ENCODE results near the gene ETV7. TPM values are rescaled to one million over a fixed set of nuclear protein-coding genes. Genes with fewer than 3 reads are reported as not detected.

Gene ETV7
- total RNA-seq, 6 experiments from 2014 or later: 0.20 to 0.32 (median 0.24) TPM; not detected in 2

DNA sequence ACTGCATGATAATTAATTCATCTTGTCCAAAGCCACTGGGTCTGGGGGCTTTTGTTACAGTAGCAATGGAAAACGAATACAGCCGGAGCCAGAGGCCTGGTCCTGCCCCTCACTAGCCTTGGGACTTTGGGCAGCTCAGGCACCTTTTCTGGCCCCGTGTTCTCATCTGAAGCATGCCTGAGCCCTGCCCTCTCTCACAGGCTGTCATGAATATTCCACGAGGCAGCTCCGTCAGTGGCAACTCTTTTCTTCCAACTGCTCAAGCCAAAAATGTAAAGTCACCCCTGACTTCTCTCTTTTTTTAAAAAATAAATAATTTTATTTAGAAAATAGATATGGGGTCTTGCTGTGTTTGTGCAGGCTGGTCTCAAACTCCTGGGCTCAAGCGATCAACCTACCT is 56.1 kb downstream of the ETV7 start:
- no peak for DNase-seq
- TF ChIP-seq, protein P1, sequence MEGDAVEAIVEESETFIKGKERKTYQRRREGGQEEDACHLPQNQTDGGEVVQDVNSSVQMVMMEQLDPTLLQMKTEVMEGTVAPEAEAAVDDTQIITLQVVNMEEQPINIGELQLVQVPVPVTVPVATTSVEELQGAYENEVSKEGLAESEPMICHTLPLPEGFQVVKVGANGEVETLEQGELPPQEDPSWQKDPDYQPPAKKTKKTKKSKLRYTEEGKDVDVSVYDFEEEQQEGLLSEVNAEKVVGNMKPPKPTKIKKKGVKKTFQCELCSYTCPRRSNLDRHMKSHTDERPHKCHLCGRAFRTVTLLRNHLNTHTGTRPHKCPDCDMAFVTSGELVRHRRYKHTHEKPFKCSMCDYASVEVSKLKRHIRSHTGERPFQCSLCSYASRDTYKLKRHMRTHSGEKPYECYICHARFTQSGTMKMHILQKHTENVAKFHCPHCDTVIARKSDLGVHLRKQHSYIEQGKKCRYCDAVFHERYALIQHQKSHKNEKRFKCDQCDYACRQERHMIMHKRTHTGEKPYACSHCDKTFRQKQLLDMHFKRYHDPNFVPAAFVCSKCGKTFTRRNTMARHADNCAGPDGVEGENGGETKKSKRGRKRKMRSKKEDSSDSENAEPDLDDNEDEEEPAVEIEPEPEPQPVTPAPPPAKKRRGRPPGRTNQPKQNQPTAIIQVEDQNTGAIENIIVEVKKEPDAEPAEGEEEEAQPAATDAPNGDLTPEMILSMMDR (IDR thresholded peaks at IDR 0.05): no peak
- Mint-ChIP-seq H3K27me3 (ENCODE audit: insufficient read depth) (peaks cover 76% of the 10 kb centered on the region), H3K4me1 (ENCODE audit: low read depth) (peaks cover 11% of the 10 kb centered on the region; the same call in 1 of the 2 replicates), H3K27ac (no peak overlapping the region), H3K4me3 (no peak overlapping the region), H3K9me3 (no peaks in the 10 kb centered on the region), H3K36me3 (ENCODE audit: low read depth) (no peaks in the 10 kb centered on the region)

DNA sequence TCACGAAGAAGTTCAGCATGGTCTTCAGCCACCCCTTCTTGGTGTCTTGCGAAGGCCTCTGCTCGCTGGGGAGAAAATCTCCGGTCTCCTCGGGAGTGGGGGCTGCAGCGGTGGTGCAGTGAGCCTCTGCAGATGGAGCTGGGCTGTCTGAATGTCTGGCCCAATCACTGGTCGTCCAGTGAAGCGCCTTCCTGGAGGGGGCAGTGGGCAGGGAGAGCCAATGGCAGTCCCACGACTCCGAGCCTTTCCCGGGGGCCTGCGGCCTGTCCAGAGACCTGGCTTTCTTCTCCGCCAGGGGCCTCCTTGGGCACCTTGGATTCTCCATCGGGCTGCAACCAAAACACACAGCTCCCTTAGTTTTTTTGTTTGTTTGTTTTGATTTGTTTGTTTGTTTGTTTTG is 57.1 kb downstream of the ETV7 start:
- Mint-ChIP-seq H3K27ac (no peak overlapping the region), H3K27me3 (ENCODE audit: insufficient read depth) (peaks cover 69% of the 10 kb centered on the region)

DNA sequence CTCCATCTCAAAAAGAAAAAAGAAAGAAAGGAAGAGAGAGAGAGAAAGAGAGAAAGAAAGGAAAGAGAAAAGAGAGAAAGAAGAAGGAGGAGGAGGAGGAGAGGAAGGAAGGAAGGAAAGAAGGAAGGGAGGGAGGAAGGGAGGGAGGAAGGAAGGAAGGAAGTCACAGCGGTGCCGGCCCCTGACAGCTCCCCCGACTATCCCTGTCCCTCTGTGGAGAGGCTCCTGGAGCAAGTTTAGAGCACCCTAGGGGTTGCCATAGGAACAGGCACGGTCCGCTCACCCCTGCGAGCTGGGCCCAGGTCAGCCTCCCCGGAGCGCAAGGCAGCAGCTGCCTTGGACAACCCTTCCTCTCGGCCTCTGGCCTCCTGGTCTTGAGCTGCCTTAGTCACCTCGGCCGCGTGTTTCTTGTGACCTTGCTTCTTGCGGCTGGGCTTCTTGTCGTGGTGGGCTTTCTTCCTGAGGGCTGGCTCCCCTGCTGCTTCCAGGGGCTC is 57.6 kb downstream of the ETV7 start:
- Mint-ChIP-seq H3K36me3 (ENCODE audit: low read depth) (no peaks in the 10 kb centered on the region), H3K4me3 (no peak overlapping the region), H3K27me3 (ENCODE audit: insufficient read depth) (peaks cover 66% of the 10 kb centered on the region), H3K4me1 (ENCODE audit: low read depth) (peaks cover 10% of the 10 kb centered on the region; the same call in 1 of the 2 replicates), H3K27ac (no peak overlapping the region), H3K9me3 (no peaks in the 10 kb centered on the region)
- no peak for DNase-seq
- TF ChIP-seq, protein P1 (IDR thresholded peaks at IDR 0.05): no peak

More for the DNA sequence above, 57.1 kb downstream of the ETV7 start:
- H3K4me3 Mint-ChIP-seq: no peak overlapping the region
- H3K4me1 Mint-ChIP-seq (ENCODE audit: low read depth): peaks cover 11% of the 10 kb centered on the region; the same call in 1 of the 2 replicates
- no peaks in the 10 kb centered on the region for H3K9me3 Mint-ChIP-seq
- DNase-seq: no peak
- no peaks in the 10 kb centered on the region for H3K36me3 Mint-ChIP-seq (ENCODE audit: low read depth)
- TF ChIP-seq, protein P1 (IDR thresholded peaks at IDR 0.05): no peak

DNA sequence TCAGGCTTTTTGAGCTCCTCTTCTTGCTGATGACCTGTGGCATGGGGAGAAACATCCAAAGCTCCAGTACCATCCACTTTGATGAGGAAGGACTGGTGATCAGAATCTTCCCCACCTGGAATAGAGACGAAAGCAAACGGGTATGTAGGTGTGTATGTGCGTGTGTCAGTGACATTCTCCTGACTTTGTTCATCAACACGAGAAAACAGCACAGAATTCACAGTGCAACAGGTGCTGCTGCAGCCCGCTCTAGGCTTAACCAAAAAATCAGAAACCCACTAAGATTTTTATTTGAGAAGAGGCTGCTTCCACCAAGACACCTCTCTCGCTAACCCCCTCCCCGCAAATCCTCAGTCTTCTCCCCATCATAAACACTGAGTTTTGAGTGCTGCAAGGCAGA is 58.9 kb downstream of the ETV7 start:
- Mint-ChIP-seq H3K36me3 (ENCODE audit: low read depth) (no peaks in the 10 kb centered on the region), H3K9me3 (no peaks in the 10 kb centered on the region), H3K4me3 (no peak overlapping the region), H3K27ac (no peak overlapping the region), H3K27me3 (ENCODE audit: insufficient read depth) (peaks cover 58% of the 10 kb centered on the region), H3K4me1 (ENCODE audit: low read depth) (no peaks in the 10 kb centered on the region)
- DNase-seq: no peak
- TF ChIP-seq, protein P1 (IDR thresholded peaks at IDR 0.05): no peak

DNA sequence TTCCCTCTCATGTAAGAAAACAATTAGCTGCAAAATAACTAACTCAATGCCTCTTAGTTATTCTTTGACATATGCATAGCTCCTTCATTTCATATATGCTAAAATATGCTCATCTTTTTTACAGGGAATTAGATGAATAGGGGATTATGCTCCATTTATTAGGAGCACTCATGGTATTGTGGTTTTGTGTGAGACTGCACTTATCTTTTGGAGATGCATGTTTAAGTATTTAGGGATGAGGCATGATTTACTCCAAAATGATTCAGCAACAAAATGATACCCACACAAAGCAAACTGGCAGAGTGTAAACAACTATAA is 59.6 kb downstream of the ETV7 start:
- Mint-ChIP-seq H3K36me3 (ENCODE audit: low read depth) (no peaks in the 10 kb centered on the region), H3K27ac (no peak overlapping the region), H3K4me3 (no peak overlapping the region), H3K9me3 (no peaks in the 10 kb centered on the region), H3K27me3 (ENCODE audit: insufficient read depth) (peaks cover 52% of the 10 kb centered on the region), H3K4me1 (ENCODE audit: low read depth) (no peaks in the 10 kb centered on the region)
- DNase-seq: no peak
- TF ChIP-seq, protein P1 (IDR thresholded peaks at IDR 0.05): no peak
